LoVo (cell line): Measurements from ENCODE around the gene NRXN3.
"Not testable (repeated sequence)": the region's sequence is repeated elsewhere in the genome, so short reads cannot be mapped to it uniquely, and the experiment has no call there.

Source experiments
- DNase-seq: peaks from one replicate; pipeline ENCODE4 v3.0.0-alpha.2; 2016; ENCODE audit warnings: low spot score

NRXN3 gene

GRCh38 chr14:79730196-79730595, 1560.0 kb downstream of the NRXN3 start:
- DNase-seq, result no peak

- no peak for DNase-seq
These were observed 1560.8 kb downstream of the NRXN3 start for GRCh38 chr14:79730953-79731352.

GRCh38 chr14:79732911-79733655, 1562.9 kb downstream of the NRXN3 start:
- no peak for DNase-seq

GRCh38 chr14:79734151-79734550, 1564.0 kb downstream of the NRXN3 start:
- DNase-seq, result no peak

GRCh38 chr14:79734656-79735055, 1564.5 kb downstream of the NRXN3 start:
- DNase-seq, result no peak

GRCh38 chr14:79735121-79735520, 1564.9 kb downstream of the NRXN3 start:
- no peak for DNase-seq

- DNase-seq, result no peak
These were observed 1570.0 kb downstream of the NRXN3 start for GRCh38 chr14:79740066-79740601.

- DNase-seq, result no peak
These were observed 1572.0 kb downstream of the NRXN3 start for GRCh38 chr14:79742142-79742541.

- DNase-seq, result no peak
These were observed 1574.9 kb downstream of the NRXN3 start for GRCh38 chr14:79745046-79745445.

- DNase-seq, result no peak
These were observed 1578.9 kb downstream of the NRXN3 start for GRCh38 chr14:79749065-79749464.

GRCh38 chr14:79758985-79759384, 1588.8 kb downstream of the NRXN3 start:
- DNase-seq, result no peak

GRCh38 chr14:79764323-79764722, 1594.2 kb downstream of the NRXN3 start:
- DNase-seq, result no peak

GRCh38 chr14:79766511-79766910, 1596.3 kb downstream of the NRXN3 start:
- DNase-seq, result no peak

GRCh38 chr14:79767251-79767650, 1597.1 kb downstream of the NRXN3 start:
- DNase-seq, result no peak

GRCh38 chr14:79767721-79768120, 1597.5 kb downstream of the NRXN3 start:
- not testable (repeated sequence) for DNase-seq

GRCh38 chr14:79781882-79782281, 1611.7 kb downstream of the NRXN3 start:
- DNase-seq, result no peak

- DNase-seq, result no peak
These were observed 1612.9 kb downstream of the NRXN3 start for GRCh38 chr14:79783041-79783440.

GRCh38 chr14:79786522-79786921, 1616.3 kb downstream of the NRXN3 start:
- no peak for DNase-seq

- no peak for DNase-seq
These were observed 1618.2 kb downstream of the NRXN3 start for GRCh38 chr14:79788346-79788745.

GRCh38 chr14:79791055-79791732, 1621.0 kb downstream of the NRXN3 start:
- DNase-seq, result no peak

GRCh38 chr14:79802093-79802492, 1631.9 kb downstream of the NRXN3 start:
- DNase-seq, result no peak

- DNase-seq, result no peak
These were observed 1635.5 kb downstream of the NRXN3 start for GRCh38 chr14:79805636-79806035.

GRCh38 chr14:79809849-79810612, 1639.9 kb downstream of the NRXN3 start:
- DNase-seq, result peak; percentile 8
